ENCODE data around the gene IFT52.
A peak's percentile ranks its signal among the peaks of the same experiment; 100 is the strongest.

The IFT52 gene, protein sequence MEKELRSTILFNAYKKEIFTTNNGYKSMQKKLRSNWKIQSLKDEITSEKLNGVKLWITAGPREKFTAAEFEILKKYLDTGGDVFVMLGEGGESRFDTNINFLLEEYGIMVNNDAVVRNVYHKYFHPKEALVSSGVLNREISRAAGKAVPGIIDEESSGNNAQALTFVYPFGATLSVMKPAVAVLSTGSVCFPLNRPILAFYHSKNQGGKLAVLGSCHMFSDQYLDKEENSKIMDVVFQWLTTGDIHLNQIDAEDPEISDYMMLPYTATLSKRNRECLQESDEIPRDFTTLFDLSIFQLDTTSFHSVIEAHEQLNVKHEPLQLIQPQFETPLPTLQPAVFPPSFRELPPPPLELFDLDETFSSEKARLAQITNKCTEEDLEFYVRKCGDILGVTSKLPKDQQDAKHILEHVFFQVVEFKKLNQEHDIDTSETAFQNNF

DNA sequence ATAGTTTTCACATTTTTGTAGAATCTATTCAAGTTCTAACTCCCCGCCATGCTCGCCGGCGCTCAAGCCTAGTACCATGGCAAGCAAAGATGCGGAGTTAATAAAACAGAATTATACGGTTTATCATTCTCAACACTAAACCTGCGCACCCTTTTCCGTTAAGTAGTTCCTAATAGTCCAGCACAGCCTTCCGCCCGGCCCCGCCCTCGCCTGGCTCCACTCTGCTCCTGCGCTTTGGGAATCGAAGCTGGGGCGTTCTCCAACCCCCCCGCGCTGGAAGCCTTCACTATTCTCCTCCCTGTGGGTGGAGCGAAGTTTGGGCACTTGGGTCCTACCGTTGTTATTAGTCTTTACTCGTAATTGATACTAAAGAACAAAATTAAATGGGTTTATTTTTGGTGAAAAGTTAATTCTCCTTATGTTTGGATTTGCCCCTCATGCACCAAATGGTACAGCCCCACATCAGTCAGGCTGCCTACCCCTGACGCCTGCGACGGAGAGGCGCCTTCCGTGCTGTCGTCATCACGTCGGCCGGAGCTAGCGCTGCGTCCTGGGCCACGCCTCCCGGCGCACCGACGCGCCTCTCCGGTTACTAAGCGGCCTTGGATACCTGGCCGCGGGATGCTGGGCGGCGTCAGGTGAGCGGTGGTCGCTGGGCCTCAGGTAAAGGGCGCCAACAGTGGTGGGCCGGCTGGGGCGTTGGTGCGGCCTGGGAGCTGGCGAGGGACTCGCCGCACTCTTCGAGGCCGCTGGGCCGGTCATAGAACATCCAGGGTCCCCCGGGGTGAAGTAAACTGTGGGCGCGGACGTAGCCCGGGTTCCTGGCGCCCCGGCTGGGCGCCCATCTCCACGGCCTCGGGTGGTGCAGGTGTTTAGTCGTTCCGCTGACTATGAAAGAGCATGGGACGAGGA lies at the start of gene IFT52:
TSS of gene IFT52 (plus strand) at position 546 of the 912 bp plus-strand sequence. CDS start 3,762 bp downstream, outside the sequence.
- Histone ChIP-seq H3K4me1 (ENCODE audit: control insufficient read depth in 1 of 2, insufficient read depth in 1 of 2, low read depth in 1 of 2, low read length in 1 of 2) (peaks cover 12 to 14% of the 10 kb centered on the region in 2 experiments), H3K27ac (peak within 1 kb of the TSS; percentile 83), H3K4me3 (ENCODE audit: low read depth in 1 of 2, low read length in 1 of 2) (peak within 1 kb of the TSS; percentile 71 to 90)

DNA sequence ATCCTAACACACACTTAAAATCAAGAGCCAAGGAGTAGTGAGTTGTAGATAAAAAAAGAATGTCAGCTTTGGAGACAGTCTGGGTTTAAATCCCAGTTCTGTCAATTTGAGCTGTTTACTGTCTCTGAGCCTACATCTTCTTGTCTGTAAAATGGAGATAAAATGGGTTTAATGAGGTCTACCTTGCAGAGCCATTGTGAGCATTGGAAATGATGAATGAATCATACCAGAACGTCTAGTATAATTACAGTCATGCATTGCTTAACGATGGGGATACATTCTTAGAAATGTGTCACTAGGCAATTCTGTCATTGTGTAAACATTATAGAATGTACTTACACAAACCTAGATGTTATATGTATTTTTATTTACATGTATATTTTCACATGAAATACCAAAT lies 49.5 kb upstream of the IFT52 start:
- H3K27me3 ChIP-seq: no peaks in the 10 kb centered on the region
- TF ChIP-seq, protein P1, sequence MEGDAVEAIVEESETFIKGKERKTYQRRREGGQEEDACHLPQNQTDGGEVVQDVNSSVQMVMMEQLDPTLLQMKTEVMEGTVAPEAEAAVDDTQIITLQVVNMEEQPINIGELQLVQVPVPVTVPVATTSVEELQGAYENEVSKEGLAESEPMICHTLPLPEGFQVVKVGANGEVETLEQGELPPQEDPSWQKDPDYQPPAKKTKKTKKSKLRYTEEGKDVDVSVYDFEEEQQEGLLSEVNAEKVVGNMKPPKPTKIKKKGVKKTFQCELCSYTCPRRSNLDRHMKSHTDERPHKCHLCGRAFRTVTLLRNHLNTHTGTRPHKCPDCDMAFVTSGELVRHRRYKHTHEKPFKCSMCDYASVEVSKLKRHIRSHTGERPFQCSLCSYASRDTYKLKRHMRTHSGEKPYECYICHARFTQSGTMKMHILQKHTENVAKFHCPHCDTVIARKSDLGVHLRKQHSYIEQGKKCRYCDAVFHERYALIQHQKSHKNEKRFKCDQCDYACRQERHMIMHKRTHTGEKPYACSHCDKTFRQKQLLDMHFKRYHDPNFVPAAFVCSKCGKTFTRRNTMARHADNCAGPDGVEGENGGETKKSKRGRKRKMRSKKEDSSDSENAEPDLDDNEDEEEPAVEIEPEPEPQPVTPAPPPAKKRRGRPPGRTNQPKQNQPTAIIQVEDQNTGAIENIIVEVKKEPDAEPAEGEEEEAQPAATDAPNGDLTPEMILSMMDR (IDR thresholded peaks at IDR 0.05): no peak

More for the DNA sequence above, at the start of gene IFT52:
- TF ChIP-seq, protein P1 (IDR thresholded peaks at IDR 0.05): peak; percentile 31
- no peaks in the 10 kb centered on the region for H3K9me3 ChIP-seq
- H3K36me3 ChIP-seq: peaks cover 9% of the 10 kb centered on the region
- no peaks in the 10 kb centered on the region for H3K27me3 ChIP-seq

DNA sequence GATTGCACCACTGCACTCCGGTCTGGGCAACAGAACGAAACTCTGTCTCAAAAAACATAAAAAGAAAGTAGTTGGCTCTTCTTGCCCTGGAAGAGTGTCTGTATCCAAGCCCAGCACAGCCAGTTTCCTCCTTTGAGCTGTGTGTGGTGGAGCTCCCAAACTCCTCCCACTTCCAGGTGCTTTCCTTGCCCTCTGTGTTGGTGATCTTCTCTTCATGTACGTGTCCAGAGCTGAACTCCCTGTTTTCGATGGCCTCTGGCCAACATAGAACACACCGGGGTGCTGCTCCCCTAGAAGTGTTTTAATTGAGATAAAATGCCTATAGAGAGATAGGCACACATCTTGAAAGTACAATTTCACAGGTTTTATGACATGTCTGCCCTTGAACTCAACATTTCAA lies 48.6 kb upstream of the IFT52 start:
- Histone ChIP-seq H3K27me3 (no peaks in the 10 kb centered on the region), H3K9me3 (no peaks in the 10 kb centered on the region), H3K4me1 (ENCODE audit: control insufficient read depth in 1 of 2, insufficient read depth in 1 of 2, low read depth in 1 of 2, low read length in 1 of 2) (peaks cover 18% of the 10 kb centered on the region in 2 experiments), H3K4me3 (ENCODE audit: low read depth in 1 of 2, low read length in 1 of 2) (no peak overlapping the region), H3K36me3 (peaks cover 12% of the 10 kb centered on the region), H3K27ac (no peak overlapping the region)
- TF ChIP-seq, protein P1 (IDR thresholded peaks at IDR 0.05): no peak

More for the DNA sequence above, 49.5 kb upstream of the IFT52 start:
- Histone ChIP-seq H3K4me3 (ENCODE audit: low read depth in 1 of 2, low read length in 1 of 2) (no peak overlapping the region), H3K4me1 (ENCODE audit: control insufficient read depth in 1 of 2, insufficient read depth in 1 of 2, low read depth in 1 of 2, low read length in 1 of 2) (peaks cover 23 to 25% of the 10 kb centered on the region in 2 experiments), H3K27ac (no peak overlapping the region), H3K36me3 (peaks cover 12% of the 10 kb centered on the region), H3K9me3 (no peaks in the 10 kb centered on the region)

DNA sequence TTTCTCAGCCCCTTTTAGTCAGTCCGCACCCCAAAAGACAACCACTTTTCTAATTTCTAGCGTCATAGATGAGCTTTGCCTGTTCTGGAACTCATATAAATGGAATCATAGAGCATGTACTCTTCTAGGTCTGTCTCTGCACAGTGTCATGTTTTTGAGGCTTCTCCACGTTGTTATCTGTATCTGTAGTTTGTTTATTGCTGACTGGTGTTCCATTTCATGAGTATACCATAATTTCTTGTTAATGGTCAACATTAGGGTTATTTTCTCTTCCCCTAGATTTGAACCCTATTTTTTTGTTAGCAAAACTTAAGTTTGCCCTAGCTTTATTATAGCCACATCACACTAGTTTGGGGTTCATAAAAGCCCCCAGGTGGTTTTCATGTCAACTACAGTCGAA lies 48.1 kb upstream of the IFT52 start:
- peaks cover 12% of the 10 kb centered on the region for H3K36me3 ChIP-seq
- H3K9me3 ChIP-seq: no peaks in the 10 kb centered on the region
- H3K4me3 ChIP-seq (ENCODE audit: low read depth in 1 of 2, low read length in 1 of 2): no peak overlapping the region

DNA sequence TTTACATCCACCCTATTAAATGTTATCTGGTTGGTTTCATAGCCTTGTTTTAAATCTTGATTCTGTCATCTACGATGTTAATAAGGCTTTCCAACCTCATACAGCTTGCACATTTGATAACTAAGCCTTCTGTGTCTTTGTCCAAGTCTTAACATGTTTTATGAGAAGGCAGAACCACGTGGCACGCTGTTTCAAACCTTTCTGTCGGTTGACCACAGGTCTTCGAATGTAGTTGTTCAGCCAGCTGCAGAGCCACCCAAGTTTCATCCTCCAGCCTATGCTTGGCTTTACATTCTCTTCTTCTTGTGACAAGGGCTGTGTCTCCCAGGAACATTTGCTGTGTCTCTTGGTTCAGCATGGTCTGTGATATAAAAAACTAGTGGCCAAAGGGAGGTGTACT lies 47.6 kb upstream of the IFT52 start:
- no peaks in the 10 kb centered on the region for H3K9me3 ChIP-seq
- peaks cover 13% of the 10 kb centered on the region for H3K36me3 ChIP-seq
- TF ChIP-seq, protein P1 (IDR thresholded peaks at IDR 0.05): no peak
- H3K4me3 ChIP-seq (ENCODE audit: low read depth in 1 of 2, low read length in 1 of 2): no peak overlapping the region
- H3K27ac ChIP-seq: no peak overlapping the region
- H3K27me3 ChIP-seq: no peaks in the 10 kb centered on the region
- H3K4me1 ChIP-seq (ENCODE audit: control insufficient read depth in 1 of 2, insufficient read depth in 1 of 2, low read depth in 1 of 2, low read length in 1 of 2): peaks cover 8 to 9% of the 10 kb centered on the region in 2 experiments

More for the DNA sequence above, 48.1 kb upstream of the IFT52 start:
- no peaks in the 10 kb centered on the region for H3K27me3 ChIP-seq
- H3K27ac ChIP-seq: no peak overlapping the region
- peaks cover 12 to 13% of the 10 kb centered on the region in 2 experiments for H3K4me1 ChIP-seq (ENCODE audit: control insufficient read depth in 1 of 2, insufficient read depth in 1 of 2, low read depth in 1 of 2, low read length in 1 of 2)
- TF ChIP-seq, protein P1 (IDR thresholded peaks at IDR 0.05): no peak
